G401.6 (cell line): ENCODE measurements around the gene ENTR1.

Experiments
- FAIRE-seq: peaks from 2 replicates; lab custom pipeline; 2012; peaks lifted over from hg19 to GRCh38; lab: Jason Lieb, UNC

ENTR1 gene

GRCh38 chr9:136375096-136375495 is 35.3 kb downstream of the ENTR1 start:
- FAIRE-seq: no peak

- FAIRE-seq: no peak
These were observed 36.2 kb downstream of the ENTR1 start for GRCh38 chr9:136374183-136374575.

GRCh38 chr9:136373300-136374182 is 36.9 kb downstream of the ENTR1 start, which contains the start of gene CARD9:
Gene CARD9 (minus strand): TSS chr9:136373669. CDS start chr9:136372078, 1,591 bp downstream.
- FAIRE-seq: no peak

GRCh38 chr9:136372561-136373299 is 37.7 kb downstream of the ENTR1 start:
- FAIRE-seq: no peak

GRCh38 chr9:136372006-136372405 is 38.4 kb downstream of the ENTR1 start:
- FAIRE-seq: no peak

- FAIRE-seq: no peak
These were observed 38.9 kb downstream of the ENTR1 start for GRCh38 chr9:136371533-136371880.

GRCh38 chr9:136370687-136371532 is 39.5 kb downstream of the ENTR1 start:
- FAIRE-seq: no peak

- no peak for FAIRE-seq
These were observed 40.4 kb downstream of the ENTR1 start for GRCh38 chr9:136370037-136370436.

GRCh38 chr9:136368190-136368589 is 42.2 kb downstream of the ENTR1 start:
- FAIRE-seq: no peak

GRCh38 chr9:136367296-136368145 is 42.9 kb downstream of the ENTR1 start:
- no peak for FAIRE-seq

- FAIRE-seq: no peak
These were observed 43.6 kb downstream of the ENTR1 start for GRCh38 chr9:136366826-136367225.

GRCh38 chr9:136365775-136366222 is 44.6 kb downstream of the ENTR1 start:
- FAIRE-seq: no peak

GRCh38 chr9:136364942-136365774 is 45.3 kb downstream of the ENTR1 start:
- FAIRE-seq: no peak

GRCh38 chr9:136363949-136364748 is 46.3 kb downstream of the ENTR1 start:
- no peak for FAIRE-seq

- FAIRE-seq: peak; percentile 89
These were observed 47.1 kb downstream of the ENTR1 start, which contains the start of gene DNLZ for GRCh38 chr9:136363106-136363948. Gene DNLZ (minus strand): TSS chr9:136363744. CDS start chr9:136363714, 30 bp downstream.

GRCh38 chr9:136362450-136362784 is 48.0 kb downstream of the ENTR1 start:
- no peak for FAIRE-seq

GRCh38 chr9:136361754-136362449 is 48.5 kb downstream of the ENTR1 start:
- no peak for FAIRE-seq
